Loucy (cell line): ENCODE data around the gene PLAC1.

ENCODE experiments used
- EZH2phosphoT487 ChIP-seq: fragments of 200-600 bp; IDR thresholded peaks from 2 replicates; pipeline ENCODE4 v1.6.1; 2018; ENCODE audit warnings: antibody characterized with exemption, mild to moderate bottlenecking, moderate library complexity, borderline replicate concordance
- TF ChIP-seq, protein P1 (sequence below): fragments of 200-600 bp; sonication (generic); conservative IDR thresholded peaks from 2 replicates; pipeline ENCODE4 v1.5.1; 2014; ENCODE audit warnings: mild to moderate bottlenecking, antibody characterized with exemption, low read length

DNA sequence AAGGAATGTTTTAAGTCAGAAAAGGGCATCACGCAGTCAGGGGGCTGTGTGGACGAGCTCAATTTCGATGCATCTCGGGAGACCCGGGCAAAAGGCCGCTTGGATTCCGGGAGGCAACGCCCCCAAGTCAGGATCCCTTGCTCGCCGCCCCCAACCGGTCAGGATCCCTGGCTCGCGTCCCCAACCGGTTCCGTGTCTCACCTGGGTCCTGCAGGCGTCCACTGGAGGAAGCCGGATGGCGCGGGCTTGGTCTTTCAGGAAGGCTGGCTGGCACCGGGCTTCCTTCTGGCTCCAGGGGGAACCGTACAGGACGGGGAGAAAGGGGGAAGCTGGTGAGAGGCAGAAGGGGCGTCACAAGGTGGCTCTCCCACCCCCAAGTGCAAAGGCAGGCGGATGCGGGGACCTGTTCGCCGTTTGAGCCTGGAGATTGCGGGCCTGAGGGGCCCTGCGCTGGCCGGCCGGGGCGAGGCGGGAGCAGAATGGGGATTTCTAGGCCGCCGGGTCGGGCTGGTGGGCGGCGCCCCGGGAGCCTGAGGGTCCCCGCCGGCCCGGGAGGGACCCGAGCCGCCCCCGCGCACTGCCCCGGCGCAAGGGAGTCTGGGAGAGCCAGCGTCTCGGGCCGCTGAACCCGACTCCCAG is 113.6 kb downstream of the PLAC1 start:
- TF ChIP-seq, protein P1, sequence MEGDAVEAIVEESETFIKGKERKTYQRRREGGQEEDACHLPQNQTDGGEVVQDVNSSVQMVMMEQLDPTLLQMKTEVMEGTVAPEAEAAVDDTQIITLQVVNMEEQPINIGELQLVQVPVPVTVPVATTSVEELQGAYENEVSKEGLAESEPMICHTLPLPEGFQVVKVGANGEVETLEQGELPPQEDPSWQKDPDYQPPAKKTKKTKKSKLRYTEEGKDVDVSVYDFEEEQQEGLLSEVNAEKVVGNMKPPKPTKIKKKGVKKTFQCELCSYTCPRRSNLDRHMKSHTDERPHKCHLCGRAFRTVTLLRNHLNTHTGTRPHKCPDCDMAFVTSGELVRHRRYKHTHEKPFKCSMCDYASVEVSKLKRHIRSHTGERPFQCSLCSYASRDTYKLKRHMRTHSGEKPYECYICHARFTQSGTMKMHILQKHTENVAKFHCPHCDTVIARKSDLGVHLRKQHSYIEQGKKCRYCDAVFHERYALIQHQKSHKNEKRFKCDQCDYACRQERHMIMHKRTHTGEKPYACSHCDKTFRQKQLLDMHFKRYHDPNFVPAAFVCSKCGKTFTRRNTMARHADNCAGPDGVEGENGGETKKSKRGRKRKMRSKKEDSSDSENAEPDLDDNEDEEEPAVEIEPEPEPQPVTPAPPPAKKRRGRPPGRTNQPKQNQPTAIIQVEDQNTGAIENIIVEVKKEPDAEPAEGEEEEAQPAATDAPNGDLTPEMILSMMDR, result no peak
- TF ChIP-seq EZH2phosphoT487, result no peak
